NCI-H524 (cell line): ENCODE results near the gene IL6R.
"Not testable (repeated sequence)": the region's sequence is repeated elsewhere in the genome, so short reads cannot be mapped to it uniquely, and the experiment has no call there.

Experiments used
- DNase-seq, 2 experiments: peaks; one replicate each; lab custom pipeline; 2025; lab: John Stamatoyannopoulos, UW

The IL6R gene

DNA sequence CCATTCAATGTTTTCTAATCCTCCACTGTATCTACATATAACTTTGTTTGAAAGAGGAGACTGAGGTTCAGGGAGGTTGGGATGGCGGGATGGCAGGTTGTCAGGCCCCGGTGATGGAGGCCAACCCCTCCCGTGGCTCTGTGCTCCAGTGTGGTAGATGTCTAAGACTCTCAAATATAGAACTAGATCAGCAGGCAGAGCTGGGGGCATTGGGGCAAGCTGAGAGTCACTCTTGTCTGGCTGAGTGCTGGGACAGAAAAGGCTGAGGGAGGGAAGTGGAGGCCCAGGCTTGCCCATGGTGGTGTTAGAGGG, 1.7 kb downstream of the IL6R start:
- no peak for DNase-seq

DNA sequence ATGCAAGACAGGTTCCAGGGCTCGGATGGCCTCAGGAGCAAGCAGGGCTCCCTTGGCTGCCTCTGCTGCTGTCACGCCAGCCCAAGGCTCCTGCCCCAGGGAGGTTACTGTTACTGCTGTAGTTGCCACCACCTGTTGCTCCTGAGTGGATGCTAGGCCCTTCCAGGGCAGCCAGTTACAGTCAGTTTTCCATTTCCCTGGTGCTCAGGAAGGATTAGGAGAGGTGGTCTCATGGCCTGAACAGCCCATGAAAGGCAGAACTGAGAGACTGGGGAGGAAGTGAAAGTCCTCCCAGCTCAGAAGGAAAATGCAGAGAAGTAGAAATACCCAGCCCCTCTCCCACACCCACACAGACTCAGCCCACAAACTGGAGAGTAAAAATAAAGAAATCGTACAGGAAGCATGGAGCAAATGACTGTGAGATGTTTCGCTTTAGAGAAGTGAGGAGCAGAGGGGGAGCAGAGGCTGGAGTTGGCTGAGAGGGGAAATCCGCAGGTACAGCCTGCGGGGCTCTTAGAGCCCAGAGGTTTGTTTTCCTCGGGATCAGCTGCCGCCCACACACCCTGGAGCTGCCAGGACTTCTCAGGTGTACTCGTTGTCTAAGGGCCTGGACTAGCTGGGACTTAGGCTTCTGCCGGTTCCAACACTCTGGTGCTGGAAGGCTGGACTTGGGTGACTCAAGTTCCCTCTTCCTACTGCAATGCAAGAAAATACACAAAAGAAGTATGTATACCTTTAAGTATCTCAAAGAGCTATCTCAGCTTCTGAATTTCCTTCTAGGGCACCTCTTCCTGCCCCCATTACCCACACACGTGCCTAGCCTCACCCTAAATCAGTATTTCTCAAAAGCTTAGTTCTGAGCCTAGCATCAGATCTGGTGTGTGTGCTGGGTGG, 2.3 kb downstream of the IL6R start:
- no peak for DNase-seq

DNA sequence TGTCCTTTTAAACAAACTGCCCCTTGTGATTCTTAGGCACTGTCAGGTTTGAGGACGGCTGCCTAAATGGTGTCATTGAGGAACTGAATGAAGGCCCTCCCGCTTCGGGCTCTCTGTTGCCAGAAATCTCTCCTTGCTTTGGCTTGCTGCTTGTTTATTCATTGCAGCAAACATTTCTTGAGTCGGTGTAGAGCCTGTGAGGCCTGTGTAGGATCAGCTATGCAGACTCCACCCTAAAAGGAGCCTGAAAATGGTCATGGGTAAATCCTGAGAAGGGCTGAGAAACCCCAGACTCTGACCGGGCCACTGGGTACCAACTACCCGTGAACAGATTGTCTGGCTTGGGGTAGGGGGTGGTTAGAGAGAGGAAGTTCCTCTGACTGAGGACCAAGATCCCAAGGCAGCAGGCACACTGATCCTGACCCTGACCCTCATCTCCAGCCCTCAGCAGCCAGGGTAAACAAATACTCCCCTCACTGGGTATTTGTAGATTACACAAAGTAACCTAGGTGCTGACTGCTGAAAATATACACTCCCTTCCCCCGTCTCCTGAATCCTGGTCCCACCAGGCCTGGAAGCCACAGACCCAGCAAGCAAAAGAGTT, 3.1 kb downstream of the IL6R start:
- DNase-seq, result no peak

DNA sequence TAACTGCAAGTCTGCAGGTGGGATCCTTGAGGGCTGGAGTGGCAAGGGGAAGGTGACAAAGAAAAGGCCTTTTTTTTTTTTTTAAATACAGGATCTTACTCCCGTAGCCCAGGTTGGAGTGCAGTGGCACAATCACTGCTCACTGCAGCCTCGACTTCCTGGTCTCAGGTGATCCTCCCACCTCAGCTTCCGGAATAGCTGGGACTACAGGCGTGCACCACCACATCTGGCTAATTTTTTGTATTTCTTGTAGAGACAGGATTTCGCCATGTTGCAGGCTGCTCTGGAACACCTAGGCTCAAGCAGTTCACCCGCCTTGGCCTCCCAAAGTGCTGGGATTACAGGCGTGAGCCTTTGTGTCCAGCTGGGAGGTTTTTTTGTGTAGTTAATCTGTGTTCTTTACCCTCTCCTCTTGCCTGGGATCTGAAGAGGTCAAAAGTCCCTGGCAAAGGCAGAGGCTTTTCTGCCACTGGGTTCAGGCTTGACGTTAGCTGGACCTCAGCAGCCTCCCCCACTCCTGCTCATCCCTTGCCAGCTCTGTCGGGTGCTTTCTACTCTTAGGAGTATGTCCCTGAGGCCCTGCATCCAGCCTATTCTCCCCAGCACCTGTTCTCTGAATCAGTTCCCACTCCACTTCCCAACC, 5.2 kb downstream of the IL6R start:
- DNase-seq, result no peak

DNA sequence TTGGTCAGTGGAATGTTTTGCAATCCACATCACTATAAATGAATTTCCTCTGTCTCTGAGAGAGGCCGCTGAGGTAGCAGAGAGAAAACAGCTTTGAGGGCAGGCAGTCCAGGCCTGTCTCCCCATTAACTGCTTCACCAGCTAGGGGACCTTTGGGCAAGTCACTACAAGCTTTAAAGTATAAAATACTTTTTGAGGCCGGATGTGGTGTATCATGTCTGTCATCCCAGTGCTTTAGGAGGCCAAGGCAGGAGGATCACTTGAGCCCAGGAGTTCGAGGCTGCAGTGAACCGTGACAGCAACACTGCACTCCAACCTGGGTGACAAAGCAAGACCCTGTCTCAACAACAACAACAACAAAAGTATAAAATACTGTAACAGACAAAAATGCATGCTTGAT, 6.4 kb downstream of the IL6R start:
- no peak for DNase-seq

DNA sequence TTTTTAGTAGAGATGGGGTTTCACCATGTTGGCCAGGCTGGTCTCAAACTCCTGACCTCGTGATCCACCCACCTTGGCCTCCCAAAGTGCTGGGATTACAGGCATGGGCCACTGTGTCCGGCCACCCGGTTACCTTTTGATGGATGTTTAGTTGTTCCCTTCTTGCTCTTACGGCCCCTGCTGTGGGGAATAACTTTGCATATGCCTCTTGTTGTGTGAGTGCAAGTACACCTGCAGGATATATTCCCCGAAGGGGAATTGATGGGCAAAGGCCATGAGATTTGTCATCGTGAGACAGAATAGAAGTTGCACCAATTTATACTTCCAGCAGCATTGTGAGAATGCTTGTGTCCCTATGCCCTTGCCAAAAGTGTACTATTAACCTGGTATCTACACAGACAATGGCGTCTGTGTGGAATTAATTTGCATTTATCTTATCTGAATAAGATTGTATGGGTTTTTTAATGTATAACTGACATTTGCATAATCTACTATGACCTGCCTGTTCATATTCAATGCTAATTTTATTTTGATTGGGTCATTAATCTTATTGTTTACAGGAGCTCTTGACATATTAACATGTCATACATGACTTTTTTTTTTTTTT, 8.1 kb downstream of the IL6R start:
- no peak for DNase-seq

DNA sequence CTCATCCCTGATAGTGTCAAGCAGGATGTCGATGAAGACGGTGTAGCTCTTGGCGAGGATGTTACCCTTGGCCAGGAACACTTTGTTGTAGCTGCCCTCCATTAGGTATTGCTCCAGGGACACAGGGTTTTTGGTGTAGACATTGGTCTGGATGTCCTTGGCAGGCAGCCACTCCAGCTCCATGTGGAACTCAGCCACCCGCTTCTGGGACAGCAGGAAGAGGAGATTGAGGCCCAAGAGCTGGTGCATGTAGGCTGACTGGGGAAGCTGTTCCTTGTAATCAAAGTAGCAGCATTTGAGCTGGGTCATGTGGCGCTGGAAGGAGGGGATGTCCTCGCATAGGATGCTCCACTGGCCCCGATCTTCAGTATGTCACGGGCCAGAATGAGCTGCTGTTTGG, 9.5 kb downstream of the IL6R start:
- DNase-seq, result no peak

DNA sequence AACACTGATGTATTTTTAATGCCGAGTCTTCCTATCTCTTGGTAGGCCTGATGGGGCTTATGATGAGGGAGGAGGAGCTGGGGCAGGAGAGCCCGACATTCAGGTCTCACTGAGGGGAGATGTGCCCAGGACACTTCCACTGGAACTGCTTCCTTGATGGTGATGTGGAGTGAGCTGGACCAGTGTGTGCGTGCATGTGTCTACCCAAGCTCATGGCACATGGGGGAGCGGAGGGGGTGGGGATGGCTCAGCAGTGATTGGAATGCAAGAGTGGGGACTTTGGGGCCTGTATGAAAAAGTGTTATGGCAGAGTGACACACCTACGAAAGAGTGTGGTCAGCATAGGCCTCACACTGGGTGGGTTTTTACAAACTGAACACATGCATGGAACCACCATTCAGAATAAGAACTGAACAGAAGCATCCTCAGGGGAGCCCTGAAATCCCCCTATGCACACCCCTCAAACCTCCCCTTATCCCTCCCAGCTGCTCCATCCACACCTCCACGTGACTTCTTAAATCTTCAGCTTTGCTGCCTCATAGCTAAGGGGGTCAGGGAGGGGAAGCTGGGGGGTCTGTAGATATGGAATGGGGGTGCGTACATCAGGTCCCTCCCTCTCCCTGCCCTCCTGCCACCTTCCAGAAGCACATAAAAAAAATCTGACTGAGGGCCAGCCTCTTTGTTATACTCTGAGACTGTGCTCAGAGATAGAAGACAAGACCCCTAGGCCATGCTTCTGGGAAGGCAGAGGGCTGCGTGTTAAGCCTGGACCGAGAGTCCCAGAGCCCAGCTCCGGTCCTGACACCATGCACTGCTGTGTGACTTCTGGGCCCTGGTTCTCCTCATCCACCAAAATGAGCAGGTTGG, 11.6 kb downstream of the IL6R start:
- no peak for DNase-seq

DNA sequence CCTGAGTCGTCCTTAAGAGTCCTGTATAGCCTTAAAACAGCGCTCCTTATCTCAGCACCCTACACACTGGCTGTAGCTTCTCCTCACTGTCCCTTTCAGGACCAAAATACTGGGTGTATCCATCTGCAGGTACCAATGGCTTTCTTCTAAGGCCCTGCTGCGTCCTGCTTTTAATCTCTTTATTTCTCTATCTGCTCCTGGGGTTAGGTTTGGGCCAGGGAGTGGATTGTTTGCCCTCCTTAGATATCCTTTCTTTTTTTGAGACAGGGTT, 12.1 kb downstream of the IL6R start:
- no peak for DNase-seq

DNA sequence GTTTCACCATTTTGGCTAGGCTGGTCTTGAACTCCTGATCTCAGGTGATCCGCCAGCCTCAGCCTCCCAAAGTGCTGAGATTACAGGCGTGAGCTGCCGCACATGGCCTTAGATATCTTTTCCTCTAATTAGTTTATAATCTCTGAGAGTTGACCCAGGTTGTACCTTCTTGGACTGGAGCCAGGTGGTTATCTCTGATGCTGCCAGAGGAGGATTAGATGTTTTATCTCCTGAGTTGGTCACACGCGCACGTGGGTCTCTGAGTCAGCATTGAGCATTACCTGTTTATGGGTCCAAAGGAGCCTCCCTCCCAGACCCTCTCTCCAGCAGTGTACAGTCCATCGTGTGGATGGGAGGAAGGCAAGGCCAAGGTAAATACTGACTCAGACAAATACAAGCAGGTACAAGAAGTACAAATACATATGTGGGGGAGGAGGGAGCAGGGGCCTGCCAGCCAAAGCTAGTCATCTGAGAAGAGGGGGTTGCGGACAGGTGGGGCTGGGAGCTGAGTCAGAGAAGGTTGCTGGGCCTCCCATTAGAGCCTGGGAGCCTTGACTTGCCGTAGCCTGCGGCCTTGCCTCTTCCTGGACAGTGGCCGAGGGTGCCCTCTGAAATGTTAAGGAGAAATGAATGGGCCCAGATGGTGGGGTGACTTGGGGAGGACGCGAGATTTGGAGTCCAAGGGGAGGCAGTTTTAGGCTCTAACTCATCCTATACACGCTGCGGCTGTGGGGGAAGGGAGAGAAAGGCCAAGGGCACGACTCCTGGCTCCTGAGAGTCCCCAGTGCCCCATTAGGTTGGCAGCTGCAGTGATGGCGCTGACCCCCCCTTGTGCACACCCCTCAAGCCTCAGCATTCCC, 13.1 kb downstream of the IL6R start:
- DNase-seq, result no peak

DNA sequence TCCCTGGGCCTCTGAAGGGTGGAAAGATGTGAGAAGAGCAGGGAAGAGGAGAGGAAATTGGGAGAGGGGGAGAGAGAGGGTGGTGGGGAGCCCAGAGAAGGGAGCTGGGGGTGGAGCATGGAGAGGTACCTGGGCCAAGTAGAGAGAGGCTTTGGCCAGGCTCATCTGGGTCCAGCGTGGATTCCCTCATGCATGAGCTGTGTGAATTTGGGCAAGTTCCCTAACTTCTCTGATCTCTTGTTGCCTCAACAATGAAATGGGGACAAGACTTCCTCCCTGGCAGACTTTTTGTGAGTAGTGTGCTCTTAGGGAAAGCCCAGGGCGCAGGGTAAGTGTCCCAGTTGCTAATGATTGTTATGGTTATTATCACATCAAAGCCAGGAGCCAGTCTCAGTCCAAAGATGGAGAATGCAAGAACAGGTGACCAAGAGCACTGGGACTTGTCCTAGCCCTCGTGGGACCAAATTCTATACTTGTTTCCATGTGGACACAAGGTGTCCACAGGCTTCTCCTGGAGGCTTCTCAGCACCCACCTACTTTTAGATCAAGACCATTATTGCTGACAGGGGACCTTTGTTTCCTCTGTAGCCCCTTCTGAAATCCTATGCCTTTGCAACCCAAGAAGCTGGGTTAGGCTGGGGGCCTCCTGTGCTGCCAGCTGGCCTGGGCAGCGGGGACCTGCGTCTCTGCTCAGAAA, 13.9 kb downstream of the IL6R start:
- DNase-seq, result no peak

DNA sequence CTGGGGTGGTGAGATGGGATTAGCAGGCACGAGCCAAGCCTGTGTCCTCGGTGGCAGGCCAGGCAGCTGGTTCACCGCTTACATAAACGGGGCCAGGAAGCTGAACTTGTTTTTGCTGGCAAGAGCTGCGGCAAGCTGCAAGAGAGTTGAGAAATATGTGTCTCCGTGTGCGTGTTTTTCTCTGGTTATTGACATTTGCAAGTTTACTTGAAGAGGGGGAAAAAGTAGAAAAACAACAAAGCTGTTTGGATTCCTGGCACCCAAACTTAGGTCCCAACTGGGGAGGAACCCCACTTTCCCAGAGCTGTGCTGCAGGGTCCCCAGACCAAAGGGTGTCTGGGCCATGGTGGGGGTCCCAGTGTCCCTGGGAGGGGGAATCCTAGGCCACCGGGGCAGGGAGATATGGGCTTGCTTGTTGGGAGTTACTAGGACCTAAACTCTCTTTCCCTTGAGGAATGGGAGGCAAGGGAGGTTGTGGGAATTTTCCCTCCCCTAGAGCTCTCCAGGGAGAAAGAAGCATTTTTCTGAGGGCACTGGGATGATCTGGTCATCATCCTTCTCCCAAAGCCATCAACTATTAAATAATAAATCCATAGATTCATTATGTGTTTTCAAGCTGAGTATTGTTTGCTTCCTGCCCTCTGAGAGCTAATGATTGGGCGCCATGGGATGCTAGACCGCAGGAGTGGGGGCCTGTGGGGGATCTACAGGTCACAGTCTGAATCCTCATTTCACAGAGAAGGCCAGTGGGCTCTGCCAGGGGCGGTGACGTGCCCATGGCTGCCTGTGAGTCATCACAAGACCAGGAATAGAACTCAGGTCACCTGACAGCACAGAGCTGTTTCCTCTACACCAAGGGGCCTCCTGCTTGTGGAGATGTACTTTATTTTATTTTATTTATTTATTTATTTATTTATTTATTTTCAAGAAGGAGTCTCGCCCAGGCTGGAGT, 14.8 kb downstream of the IL6R start:
- peak in 1 of 2 experiments; percentile 62 for DNase-seq

DNA sequence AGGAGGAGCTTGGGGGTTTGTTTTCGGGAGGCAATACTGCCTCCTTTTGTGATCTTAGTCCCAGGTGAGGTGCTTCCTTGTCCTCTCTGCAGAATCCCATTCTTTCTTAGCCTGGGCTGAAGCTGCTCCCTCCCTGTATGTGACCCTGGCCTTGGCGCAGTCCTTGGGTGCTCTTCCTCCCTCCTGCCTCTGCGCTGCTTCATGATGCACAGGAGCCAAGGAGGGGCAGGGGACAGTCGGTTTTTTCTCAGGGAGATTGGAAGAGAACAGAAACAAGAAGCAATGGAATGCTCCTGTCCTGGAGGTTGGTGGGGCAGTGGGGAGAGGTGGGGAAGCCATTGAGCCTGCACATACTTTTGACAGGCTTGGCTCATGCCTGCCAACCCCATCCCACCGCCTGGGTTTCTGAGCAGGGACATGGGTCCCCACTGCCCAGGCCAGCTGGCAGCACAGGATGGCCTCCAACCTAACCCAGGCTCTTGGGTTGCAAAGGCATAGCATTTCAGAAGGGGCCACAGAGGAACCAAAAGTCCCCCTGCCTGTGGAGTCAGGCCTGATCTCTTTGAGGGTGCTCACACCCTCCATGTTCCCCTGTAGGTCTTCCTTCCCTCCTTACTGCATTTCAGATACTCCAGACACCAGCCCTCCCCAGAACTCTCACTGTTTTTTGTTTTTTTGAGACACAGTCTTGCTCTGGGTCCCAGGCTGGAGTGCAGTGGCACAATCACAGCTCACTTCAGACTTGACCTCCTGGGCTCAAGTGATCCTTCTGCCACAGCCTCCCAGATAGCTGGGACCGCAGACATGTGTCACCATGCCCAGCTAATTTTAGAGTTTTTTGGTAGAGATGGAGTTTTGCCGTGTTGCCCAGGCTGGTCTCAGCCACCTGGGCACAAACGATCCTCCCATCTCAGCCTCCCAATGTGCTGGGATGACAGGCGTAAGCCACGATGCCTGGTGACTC, 16.1 kb downstream of the IL6R start:
- no peak for DNase-seq

DNA sequence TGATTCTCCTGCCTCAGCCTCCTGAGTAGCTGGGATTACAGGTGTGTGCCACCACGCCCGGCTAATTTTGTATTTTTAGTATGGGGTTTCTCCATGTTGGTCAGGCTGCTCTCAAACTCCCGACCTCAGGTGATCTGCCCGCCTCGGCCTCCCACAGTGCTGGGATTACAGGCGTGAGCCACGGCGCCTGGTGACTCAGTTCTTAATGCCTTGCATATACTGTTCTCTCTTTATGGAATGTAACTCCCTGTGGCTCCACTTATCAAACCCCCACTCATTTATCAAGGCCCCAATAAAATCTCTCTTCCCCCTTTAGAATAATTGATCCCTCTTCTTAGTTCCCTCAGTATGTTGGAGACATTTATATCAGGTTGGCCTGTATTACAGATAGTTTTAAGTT, 16.9 kb downstream of the IL6R start:
- DNase-seq, result not testable (repeated sequence)

DNA sequence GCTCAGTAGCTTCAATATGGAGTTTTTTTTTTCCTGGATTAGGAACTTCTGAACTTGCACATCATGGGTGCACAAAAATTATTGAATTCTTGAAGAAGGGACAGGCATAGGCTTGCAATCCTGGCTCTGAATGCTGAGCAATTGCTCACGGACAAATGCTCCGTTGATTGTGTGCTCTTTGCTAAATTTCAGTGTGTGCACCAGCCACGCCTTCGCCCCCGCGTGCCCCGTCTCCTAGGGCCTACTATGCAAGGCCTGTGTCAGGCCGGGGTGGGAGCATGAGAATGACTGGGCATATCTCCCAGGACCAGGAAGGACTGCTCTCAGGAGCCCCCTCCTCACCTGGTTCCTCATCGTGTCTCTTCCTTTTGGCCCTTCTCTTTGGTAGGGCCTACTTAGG, 17.4 kb downstream of the IL6R start:
- DNase-seq, result no peak

DNA sequence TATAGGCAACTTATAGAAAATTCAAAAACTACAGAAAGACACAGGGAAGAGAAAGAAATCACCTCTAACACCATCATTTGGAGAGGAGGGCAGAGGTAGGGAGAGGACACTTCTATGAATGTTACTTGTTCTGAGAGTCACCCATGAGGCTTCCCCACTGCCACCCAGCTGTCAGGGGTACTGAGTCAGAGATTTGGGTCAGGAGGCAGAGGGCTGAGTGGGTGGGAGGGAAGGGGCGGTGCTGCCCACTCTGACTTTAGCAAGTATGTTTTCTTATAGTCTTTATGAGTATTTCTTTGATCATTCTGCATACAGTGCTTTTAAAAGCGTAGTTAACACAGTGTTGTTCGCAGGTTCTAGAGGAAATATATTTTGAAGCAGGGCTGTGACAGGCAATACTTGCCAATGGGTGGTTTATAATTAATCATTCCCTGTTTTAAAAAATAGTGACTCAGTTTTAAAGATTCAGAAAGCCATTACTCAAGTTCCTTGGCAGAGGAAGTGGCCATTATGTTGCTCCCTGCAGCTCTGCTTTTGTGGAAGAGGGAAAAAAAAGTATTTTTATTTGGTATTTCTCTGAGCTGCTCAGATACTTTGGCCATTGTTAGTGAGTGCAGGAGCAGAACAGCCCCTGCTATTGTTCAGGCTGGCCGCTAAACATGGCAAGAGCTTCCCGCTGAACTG, 18.3 kb downstream of the IL6R start:
- DNase-seq, result no peak

DNA sequence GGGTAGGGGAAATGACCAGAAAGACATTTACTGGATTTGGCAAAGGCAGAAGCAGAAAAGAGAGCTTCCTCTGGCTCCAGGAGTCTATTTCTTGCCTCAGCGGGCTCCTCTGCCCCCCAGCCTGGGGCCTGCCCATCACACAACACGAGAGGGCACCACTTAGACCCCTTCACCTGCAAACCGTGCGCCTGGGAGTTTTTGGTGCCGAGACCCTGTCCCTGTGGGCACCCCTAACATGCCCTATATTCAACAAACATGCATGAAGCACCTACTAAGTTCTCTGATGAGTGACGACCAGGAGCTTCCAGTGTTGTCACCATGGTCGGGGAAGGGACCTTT, 18.8 kb downstream of the IL6R start:
- DNase-seq, result no peak

DNA sequence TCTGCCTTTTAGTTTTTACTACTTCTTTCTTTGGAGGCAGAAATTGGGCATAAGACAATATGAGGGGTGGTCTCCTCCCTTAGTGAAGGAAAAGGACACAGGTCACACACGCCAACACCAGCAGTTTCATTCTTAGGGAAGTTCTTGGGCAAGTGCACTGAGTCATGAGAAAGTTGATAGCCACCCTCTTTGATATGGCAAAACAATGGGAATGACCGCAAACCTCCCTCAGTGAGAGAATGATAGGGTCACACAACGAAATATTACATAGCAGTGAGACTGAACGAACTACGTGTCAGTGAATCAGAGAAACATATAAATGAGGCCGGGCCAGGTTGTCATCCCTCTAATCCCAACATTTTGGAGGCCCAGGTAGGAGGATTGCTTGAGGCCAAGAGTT, 20.0 kb downstream of the IL6R start:
- DNase-seq, result no peak
